Measurements from ENCODE around the gene SEPTIN5. TPM values are rescaled to one million over a fixed set of nuclear protein-coding genes. Genes with fewer than 3 reads are reported as not detected.

SEPTIN5 gene
- total RNA-seq, 2 experiments from 2014 or later: 0.94 to 1.5 TPM

DNA sequence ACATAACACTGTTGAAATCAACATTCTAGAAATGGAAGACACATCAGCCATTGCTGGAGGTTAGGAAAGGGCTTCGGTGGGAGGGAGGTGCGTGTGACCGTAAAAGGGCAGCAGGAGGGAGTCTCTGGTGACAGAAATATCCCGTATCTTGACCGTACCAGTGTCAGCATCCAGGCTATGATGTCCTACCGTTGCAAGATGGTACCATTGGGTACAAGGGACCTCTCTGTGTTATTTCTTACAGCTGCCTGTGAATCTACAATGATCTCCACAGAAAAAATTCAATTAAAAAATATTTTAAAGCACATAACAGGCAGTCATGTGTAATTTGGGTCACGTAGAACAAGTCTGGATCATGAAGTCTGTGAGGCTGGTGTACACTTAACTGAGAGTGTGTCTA, 27.4 kb upstream of the SEPTIN5 start:
- DNase-seq (no peak), ATAC-seq (no peak)
- Mint-ChIP-seq H3K27me3 (peaks cover 7% of the 10 kb centered on the region), H3K4me3 (no peak overlapping the region), H3K4me1 (no peaks in the 10 kb centered on the region), H3K36me3 (ENCODE audit: low read depth) (no peaks in the 10 kb centered on the region), H3K27ac (no peak overlapping the region), H3K9me3 (ENCODE audit: low read depth) (no peaks in the 10 kb centered on the region)
- intact Hi-C loops (cut with DNase I, micrococcal nuclease): no loop called here
- CTCF ChIA-PET: interaction anchor here (0.6 to 0.9 kb wide), 4 partner anchors 11 to 461 kb away, joined by 3 to 4 read pairs (median 4); no protein-coding TSS in a partner anchor
- POLR2A ChIA-PET: no interaction called here

GRCh38 chr22:19687561-19688300, 26.6 kb upstream of the SEPTIN5 start:
- DNase-seq: no peak
- ATAC-seq: no peak
- Mint-ChIP-seq H3K4me1 (no peaks in the 10 kb centered on the region), H3K27ac (no peak overlapping the region), H3K4me3 (no peak overlapping the region), H3K9me3 (ENCODE audit: low read depth) (no peaks in the 10 kb centered on the region), H3K36me3 (ENCODE audit: low read depth) (no peaks in the 10 kb centered on the region), H3K27me3 (peaks cover 7% of the 10 kb centered on the region)
- ChIA-PET CTCF (interaction anchor here (0.6 to 0.9 kb wide), 3 partner anchors 10 to 461 kb away, joined by 4 read pairs; no protein-coding TSS in a partner anchor), POLR2A (interaction anchor here (0.6 kb wide), 1 partner anchor 208 kb away, joined by 3 read pairs; the partner anchor contains the start of gene CDC45)
- intact Hi-C loops (cut with DNase I, micrococcal nuclease): no loop called here

DNA sequence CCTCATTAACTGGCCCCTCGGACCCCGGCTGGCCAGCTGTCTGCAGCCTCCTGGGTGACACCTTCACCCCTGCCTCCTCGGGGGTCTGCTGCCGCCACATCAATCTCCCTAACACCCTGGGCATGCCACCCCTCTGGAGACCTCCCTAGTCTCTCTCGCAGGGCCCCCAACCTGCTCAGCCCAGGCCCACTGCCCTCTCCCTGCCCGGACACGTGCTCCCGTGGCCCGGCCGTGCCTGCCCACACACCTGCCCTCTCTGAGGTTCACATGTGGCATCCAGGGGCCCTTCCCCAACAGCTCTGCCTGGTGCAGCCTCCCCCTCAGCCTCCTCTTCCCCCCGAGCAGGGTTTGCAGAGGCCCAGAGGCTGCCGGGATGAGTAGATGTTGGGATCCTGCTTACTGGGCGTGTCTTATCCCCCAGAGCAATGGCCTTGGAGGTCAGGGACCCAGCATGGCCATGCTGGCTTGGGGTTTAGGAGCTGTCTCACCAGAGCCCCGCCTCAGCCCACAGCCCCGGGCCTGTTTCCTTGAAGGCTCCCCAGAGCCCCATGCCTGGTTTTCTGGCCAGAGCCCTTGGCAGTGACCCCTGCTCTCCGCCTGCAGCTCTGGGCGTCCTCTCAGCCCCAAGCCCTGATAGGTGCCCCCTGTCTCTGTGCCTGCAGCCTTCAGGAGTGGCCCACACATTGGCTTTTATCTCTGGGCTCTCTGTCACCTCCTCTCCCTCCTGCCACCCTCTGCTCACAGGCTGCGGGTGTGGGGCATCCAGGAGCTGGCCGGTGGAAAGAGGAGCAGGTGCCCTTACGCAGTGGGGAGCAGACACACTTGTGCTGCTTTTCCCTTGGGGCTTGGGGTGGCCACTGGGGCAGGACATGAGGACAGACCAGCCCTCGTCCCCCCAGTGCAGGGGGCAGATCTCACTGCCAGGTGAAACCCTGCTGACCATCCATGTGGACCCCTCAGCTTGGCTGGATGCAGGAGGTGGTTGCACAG, 25.7 kb upstream of the SEPTIN5 start:
- Mint-ChIP-seq H3K36me3 (ENCODE audit: low read depth) (no peaks in the 10 kb centered on the region), H3K27ac (no peak overlapping the region), H3K9me3 (ENCODE audit: low read depth) (no peaks in the 10 kb centered on the region), H3K27me3 (peaks cover 4% of the 10 kb centered on the region), H3K4me1 (no peaks in the 10 kb centered on the region), H3K4me3 (no peak overlapping the region)
- ChIA-PET POLR2A (interaction anchor here (0.6 kb wide), 1 partner anchor 209 kb away, joined by 3 read pairs; the partner anchor contains the start of gene CDC45), CTCF (interaction anchor here (1.5 kb wide), 1 partner anchor 9 kb away, joined by 3 read pairs; no protein-coding TSS in a partner anchor)
- ATAC-seq (no peak), DNase-seq (no peak)
- intact Hi-C loops (cut with DNase I, micrococcal nuclease): no loop called here

GRCh38 chr22:19689408-19689807, 24.9 kb upstream of the SEPTIN5 start:
- intact Hi-C loops (cut with DNase I, micrococcal nuclease): no loop called here
- no peaks in the 10 kb centered on the region for H3K9me3 Mint-ChIP-seq (ENCODE audit: low read depth)
- POLR2A ChIA-PET: interaction anchor here (0.6 kb wide), 1 partner anchor 741 kb away, joined by 5 read pairs; no protein-coding TSS in a partner anchor
- DNase-seq: no peak
- CTCF ChIA-PET: interaction anchor here (1.5 kb wide), 1 partner anchor 10 kb away, joined by 3 read pairs; no protein-coding TSS in a partner anchor
- H3K36me3 Mint-ChIP-seq (ENCODE audit: low read depth): no peaks in the 10 kb centered on the region
- no peaks in the 10 kb centered on the region for H3K27me3 Mint-ChIP-seq
- H3K4me1 Mint-ChIP-seq: no peaks in the 10 kb centered on the region
- no peak for ATAC-seq
- no peak overlapping the region for H3K27ac Mint-ChIP-seq
- H3K4me3 Mint-ChIP-seq: no peak overlapping the region

GRCh38 chr22:19691007-19691720, 23.1 kb upstream of the SEPTIN5 start:
- DNase-seq (no peak), ATAC-seq (no peak)
- Mint-ChIP-seq H3K9me3 (ENCODE audit: low read depth) (no peaks in the 10 kb centered on the region), H3K27ac (no peak overlapping the region), H3K27me3 (no peaks in the 10 kb centered on the region), H3K36me3 (ENCODE audit: low read depth) (no peaks in the 10 kb centered on the region), H3K4me1 (no peaks in the 10 kb centered on the region), H3K4me3 (no peak overlapping the region)
- intact Hi-C loops (cut with DNase I, micrococcal nuclease): no loop called here
- CTCF ChIA-PET: interaction anchor here (0.6 kb wide), 1 partner anchor 223 kb away, joined by 3 read pairs; no protein-coding TSS in a partner anchor
- POLR2A ChIA-PET: no interaction called here

DNA sequence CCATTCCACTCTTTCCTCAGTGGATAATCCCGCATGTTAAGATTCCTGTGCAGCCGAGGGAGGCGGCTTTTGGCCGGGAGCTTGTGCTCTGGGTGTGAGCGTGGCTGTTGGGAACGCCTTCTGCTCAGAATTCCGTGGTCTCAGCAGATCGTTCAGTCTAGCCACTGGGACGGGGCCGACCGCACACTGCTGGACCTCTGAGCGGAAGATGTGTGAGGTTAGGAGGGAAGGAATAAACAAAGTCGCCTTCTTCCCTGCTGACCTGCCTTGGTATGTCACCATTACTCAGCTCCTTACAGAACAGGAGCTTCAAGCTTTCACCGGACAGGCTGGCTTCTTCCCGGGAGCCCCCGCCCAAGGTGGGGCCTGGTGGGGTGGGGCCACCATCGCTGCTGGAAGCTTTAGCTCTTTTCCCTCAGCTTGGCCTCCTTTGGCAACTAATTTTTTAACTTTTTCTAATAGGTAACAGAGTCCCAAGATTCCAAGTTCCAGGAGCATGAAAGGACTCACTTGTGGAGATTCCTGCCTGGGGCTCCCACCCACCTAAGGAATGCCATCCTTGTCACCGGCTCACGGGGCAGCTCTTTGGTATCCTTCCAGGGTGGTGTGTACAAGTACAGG, 22.5 kb upstream of the SEPTIN5 start:
- intact Hi-C loops (cut with DNase I, micrococcal nuclease): no loop called here
- no peak overlapping the region for H3K27ac Mint-ChIP-seq
- ChIA-PET POLR2A (no interaction called here), CTCF (interaction anchor here (0.6 kb wide), 1 partner anchor 222 kb away, joined by 3 read pairs; no protein-coding TSS in a partner anchor)
- DNase-seq: no peak
- H3K27me3 Mint-ChIP-seq: no peaks in the 10 kb centered on the region
- no peak for ATAC-seq
- no peaks in the 10 kb centered on the region for H3K4me1 Mint-ChIP-seq
- no peaks in the 10 kb centered on the region for H3K9me3 Mint-ChIP-seq (ENCODE audit: low read depth)
- H3K4me3 Mint-ChIP-seq: no peak overlapping the region
- H3K36me3 Mint-ChIP-seq (ENCODE audit: low read depth): no peaks in the 10 kb centered on the region

DNA sequence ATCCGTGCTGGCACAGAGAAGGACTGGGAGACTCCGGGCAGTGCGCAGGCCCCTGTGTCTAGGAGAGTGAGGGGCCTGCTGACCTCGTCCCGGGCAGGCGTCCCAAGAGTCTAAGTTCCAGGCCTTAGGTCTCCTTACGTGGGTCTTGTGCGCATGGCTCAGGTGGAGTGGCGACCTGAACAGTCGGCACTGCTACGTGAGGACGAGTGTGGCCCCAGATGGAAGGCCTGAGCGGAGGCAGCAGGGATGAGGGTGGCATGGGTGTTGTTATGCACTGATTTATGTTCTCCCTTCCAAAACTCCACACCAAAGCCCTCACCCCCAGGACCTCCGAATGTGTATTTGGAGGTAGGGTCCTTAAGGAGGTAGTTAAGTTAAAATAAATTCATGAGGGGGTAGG, 20.7 kb upstream of the SEPTIN5 start:
- ATAC-seq (no peak), DNase-seq (no peak)
- Mint-ChIP-seq H3K4me3 (no peak overlapping the region), H3K4me1 (no peaks in the 10 kb centered on the region), H3K27me3 (peaks cover 3% of the 10 kb centered on the region), H3K36me3 (ENCODE audit: low read depth) (no peaks in the 10 kb centered on the region), H3K27ac (no peak overlapping the region), H3K9me3 (ENCODE audit: low read depth) (no peaks in the 10 kb centered on the region)
- CTCF ChIA-PET: no interaction called here
- POLR2A ChIA-PET: no interaction called here
- intact Hi-C loops (cut with DNase I, micrococcal nuclease): no loop called here

GRCh38 chr22:19693981-19694670, 20.2 kb upstream of the SEPTIN5 start:
- H3K27ac Mint-ChIP-seq: no peak overlapping the region
- intact Hi-C loops (cut with DNase I, micrococcal nuclease): no loop called here
- H3K4me3 Mint-ChIP-seq: no peak overlapping the region
- DNase-seq (no peak), ATAC-seq (no peak)
- H3K4me1 Mint-ChIP-seq: no peaks in the 10 kb centered on the region
- CTCF ChIA-PET: no interaction called here
- H3K36me3 Mint-ChIP-seq (ENCODE audit: low read depth): no peaks in the 10 kb centered on the region
- peaks cover 3% of the 10 kb centered on the region for H3K27me3 Mint-ChIP-seq
- POLR2A ChIA-PET: no interaction called here
- H3K9me3 Mint-ChIP-seq (ENCODE audit: low read depth): no peaks in the 10 kb centered on the region

DNA sequence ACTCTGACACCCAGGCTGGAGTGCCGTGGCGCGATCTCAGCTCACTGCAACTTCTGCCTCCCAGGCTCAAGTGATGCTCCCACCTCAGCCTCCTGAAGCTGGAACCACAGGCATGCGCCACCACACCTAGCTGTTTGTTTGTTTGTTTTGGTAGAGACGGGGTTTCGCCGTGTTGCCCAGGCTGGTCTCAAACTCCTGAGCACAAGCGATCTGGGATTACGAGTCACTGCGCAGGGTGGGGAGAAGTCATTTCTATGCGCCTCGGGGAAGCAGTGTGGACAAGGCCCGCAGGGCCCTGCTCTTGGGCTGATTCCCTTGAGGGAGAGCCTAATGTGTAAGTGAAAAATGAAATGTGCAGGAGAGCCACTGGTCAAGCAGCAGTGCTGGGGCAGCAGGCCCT, 19.6 kb upstream of the SEPTIN5 start:
- H3K9me3 Mint-ChIP-seq (ENCODE audit: low read depth): no peaks in the 10 kb centered on the region
- ATAC-seq (no peak), DNase-seq (no peak)
- no peak overlapping the region for H3K4me3 Mint-ChIP-seq
- intact Hi-C loops (cut with DNase I, micrococcal nuclease): no loop called here
- CTCF ChIA-PET: no interaction called here
- no peaks in the 10 kb centered on the region for H3K36me3 Mint-ChIP-seq (ENCODE audit: low read depth)
- POLR2A ChIA-PET: no interaction called here
- peaks cover 3% of the 10 kb centered on the region for H3K27me3 Mint-ChIP-seq
- H3K27ac Mint-ChIP-seq: no peak overlapping the region
- H3K4me1 Mint-ChIP-seq: no peaks in the 10 kb centered on the region

- no peaks in the 10 kb centered on the region for H3K4me1 Mint-ChIP-seq
- H3K27me3 Mint-ChIP-seq: peaks cover 3% of the 10 kb centered on the region
- DNase-seq (no peak), ATAC-seq (no peak)
- no peak overlapping the region for H3K4me3 Mint-ChIP-seq
- POLR2A ChIA-PET: no interaction called here
- H3K27ac Mint-ChIP-seq: no peak overlapping the region
- CTCF ChIA-PET: interaction anchor here (0.7 kb wide), 1 partner anchor 17 kb away, joined by 3 read pairs; no protein-coding TSS in a partner anchor
- no peaks in the 10 kb centered on the region for H3K36me3 Mint-ChIP-seq (ENCODE audit: low read depth)
- no peaks in the 10 kb centered on the region for H3K9me3 Mint-ChIP-seq (ENCODE audit: low read depth)
- intact Hi-C loops (cut with DNase I, micrococcal nuclease): no loop called here
Measured at GRCh38 chr22:19696504-19697276, 17.6 kb upstream of the SEPTIN5 start.
